Tibial nerve (tissue), 4 donors: ENCODE data around the gene OR2V2.

Source experiments
- CTCF ChIP-seq, 5 experiments: fragments of 200-600 bp in 3 of 5; fragments of 450-650 bp in 2 of 5; sonication (generic) in 3 of 5; IDR thresholded peaks; one replicate each; pipeline ENCODE4 v1.5.1; 2016 to 2019; ENCODE audit warnings: antibody characterized with exemption in 5 of 5, mild to moderate bottlenecking in 3 of 5, moderate library complexity in 2 of 5
- EP300 ChIP-seq, 2 donors: sonication (generic); formaldehyde crosslinking; IDR thresholded peaks; one replicate each; pipeline ENCODE4 v1.6.1; 2017; ENCODE audit warnings: antibody characterized with exemption in 2 of 2, mild to moderate bottlenecking in 1 of 2
- POLR2A ChIP-seq, 2 donors: fragments of 450-650 bp; IDR thresholded peaks; one replicate each; pipeline ENCODE4 v1.6.1; 2017; ENCODE audit warnings: antibody characterized with exemption in 2 of 2, mild to moderate bottlenecking in 2 of 2, moderate library complexity in 2 of 2

GRCh38 chr5:181149355-181149754 lies 2.0 kb downstream of the OR2V2 start:
- TF ChIP-seq POLR2A (IDR thresholded peaks at IDR 0.05) = no peak
- TF ChIP-seq CTCF (IDR thresholded peaks at IDR 0.05) = no peak
- TF ChIP-seq EP300 (IDR thresholded peaks at IDR 0.05) = no peak
